ENCODE results near the gene CEP95.

DNA sequence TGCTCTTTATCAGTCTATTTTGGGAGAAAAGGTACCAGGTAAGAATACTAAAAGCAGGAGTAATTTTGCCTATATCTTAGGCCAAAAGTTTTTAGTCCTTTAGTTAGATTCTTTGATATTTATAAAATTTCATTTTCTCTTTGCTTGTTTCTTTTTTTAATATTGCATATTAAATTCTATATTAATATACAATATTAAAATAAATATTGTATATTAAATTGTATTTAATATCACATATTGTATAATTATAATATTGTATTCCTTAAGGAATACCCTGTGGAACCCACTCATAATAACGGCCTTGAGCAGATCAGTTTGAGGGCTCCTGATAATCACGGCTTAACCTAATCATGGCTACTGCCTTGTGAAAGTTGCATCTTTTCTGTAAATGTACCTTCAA lies 1.9 kb downstream of the CEP95 start:
- TF ChIP-seq, protein P1, sequence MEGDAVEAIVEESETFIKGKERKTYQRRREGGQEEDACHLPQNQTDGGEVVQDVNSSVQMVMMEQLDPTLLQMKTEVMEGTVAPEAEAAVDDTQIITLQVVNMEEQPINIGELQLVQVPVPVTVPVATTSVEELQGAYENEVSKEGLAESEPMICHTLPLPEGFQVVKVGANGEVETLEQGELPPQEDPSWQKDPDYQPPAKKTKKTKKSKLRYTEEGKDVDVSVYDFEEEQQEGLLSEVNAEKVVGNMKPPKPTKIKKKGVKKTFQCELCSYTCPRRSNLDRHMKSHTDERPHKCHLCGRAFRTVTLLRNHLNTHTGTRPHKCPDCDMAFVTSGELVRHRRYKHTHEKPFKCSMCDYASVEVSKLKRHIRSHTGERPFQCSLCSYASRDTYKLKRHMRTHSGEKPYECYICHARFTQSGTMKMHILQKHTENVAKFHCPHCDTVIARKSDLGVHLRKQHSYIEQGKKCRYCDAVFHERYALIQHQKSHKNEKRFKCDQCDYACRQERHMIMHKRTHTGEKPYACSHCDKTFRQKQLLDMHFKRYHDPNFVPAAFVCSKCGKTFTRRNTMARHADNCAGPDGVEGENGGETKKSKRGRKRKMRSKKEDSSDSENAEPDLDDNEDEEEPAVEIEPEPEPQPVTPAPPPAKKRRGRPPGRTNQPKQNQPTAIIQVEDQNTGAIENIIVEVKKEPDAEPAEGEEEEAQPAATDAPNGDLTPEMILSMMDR (conservative IDR thresholded peaks at IDR 0.05 in 1 of 2, IDR thresholded peaks at IDR 0.05 in 1 of 2; ENCODE audit: extremely low read depth in 1 of 2, insufficient read depth in 1 of 2, low read depth in 1 of 2, low read length in 2 of 2): no peak
- no peak for TF ChIP-seq EZH2 (IDR thresholded peaks at IDR 0.05; ENCODE audit: borderline replicate concordance, low read length)

All from mammary epithelial cell (primary cell).